GM10266 (cell line): ENCODE data around the gene MARK4.

Experiments
- DNase-seq: peaks from one replicate; pipeline ENCODE4 v3.0.0; 2012; ENCODE audit errors: extremely low spot score
- TF ChIP-seq, protein P1 (sequence below): IDR thresholded peaks from 2 replicates; pipeline ENCODE4 v1.5.1; 2012; ENCODE audit warnings: mild to moderate bottlenecking, low read depth; ENCODE audit not compliant: control insufficient read depth, insufficient read depth; ENCODE audit errors: missing control alignments

The MARK4 gene

DNA sequence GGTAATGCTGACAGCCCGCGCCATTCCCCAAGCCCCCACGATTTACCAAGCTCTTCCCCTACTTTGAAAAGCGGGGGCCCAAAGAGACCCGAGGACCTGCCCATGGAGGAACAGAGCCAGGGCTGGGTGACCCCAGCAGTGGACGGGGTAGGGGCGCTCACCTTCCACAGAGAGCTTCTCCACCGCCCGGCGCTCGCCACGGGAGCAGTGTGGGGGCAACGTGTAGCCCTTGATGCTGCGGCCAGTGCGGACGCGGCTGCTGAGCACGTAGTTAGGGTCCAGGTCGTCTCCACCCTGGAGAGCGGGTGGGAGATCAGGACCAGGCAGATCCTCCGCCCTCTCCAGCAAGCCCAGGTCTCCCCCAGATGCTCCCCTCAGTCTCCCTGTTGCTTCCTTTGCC is 64.2 kb downstream of the MARK4 start:
- TF ChIP-seq, protein P1, sequence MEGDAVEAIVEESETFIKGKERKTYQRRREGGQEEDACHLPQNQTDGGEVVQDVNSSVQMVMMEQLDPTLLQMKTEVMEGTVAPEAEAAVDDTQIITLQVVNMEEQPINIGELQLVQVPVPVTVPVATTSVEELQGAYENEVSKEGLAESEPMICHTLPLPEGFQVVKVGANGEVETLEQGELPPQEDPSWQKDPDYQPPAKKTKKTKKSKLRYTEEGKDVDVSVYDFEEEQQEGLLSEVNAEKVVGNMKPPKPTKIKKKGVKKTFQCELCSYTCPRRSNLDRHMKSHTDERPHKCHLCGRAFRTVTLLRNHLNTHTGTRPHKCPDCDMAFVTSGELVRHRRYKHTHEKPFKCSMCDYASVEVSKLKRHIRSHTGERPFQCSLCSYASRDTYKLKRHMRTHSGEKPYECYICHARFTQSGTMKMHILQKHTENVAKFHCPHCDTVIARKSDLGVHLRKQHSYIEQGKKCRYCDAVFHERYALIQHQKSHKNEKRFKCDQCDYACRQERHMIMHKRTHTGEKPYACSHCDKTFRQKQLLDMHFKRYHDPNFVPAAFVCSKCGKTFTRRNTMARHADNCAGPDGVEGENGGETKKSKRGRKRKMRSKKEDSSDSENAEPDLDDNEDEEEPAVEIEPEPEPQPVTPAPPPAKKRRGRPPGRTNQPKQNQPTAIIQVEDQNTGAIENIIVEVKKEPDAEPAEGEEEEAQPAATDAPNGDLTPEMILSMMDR: no peak
- DNase-seq: no peak

DNA sequence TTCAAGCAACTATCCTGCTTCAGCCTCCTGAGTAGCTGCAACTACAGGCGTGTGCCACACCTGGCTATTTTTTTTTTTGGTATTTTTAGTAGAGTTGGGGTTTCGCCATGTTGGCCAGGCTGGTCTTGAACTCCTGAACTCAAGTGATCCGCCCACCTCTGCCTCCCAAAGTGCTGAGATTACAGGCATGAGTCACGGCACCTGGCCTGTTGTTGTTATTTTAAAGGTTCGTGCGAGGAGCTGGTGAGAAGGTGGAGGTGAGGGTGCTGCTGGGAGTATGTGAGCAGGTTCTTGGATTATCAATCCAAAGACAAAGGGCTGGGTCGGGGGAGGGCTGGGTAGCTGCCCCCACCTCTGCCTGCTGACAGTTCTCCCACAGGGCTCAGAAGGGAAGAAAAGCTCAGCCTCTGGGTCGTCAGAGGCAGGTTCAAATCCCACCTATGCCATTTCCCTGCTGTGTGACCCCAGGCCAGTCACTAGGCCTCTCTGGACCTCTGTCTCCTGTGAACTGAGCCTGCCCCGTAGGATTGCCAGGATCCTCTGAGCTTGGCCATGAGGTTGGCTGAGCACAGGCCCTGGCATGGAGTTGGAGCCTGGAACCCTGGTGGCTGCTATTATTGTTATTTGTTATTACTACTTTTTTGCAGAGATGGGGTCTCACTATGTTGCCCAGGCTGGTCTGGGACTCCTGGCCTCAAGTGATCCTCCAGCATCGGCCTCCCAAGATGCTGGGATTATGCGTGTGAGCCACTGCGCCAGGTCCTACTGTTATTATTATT is 70.1 kb downstream of the MARK4 start:
- TF ChIP-seq, protein P1: no peak
- DNase-seq: no peak

DNA sequence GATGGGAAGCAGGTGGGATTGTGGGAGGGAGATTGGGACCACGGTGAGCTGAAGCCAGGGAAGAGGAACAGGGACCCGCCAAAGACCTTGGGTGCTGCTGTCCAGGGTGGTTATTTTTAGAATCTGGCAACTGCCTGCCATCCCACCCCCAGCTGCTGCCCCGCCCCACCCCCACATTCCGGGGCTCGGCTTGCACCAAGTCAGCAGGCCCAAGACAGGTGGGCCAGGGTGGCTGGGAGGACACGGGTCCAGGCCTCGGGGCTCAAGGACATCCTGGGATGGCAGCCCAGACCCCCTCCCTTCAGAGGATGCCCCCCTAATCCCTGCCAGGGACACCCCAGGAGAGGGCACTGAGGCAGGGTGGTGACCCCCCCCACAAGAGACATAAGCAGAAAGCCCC is 70.8 kb downstream of the MARK4 start:
- no peak for DNase-seq

DNA sequence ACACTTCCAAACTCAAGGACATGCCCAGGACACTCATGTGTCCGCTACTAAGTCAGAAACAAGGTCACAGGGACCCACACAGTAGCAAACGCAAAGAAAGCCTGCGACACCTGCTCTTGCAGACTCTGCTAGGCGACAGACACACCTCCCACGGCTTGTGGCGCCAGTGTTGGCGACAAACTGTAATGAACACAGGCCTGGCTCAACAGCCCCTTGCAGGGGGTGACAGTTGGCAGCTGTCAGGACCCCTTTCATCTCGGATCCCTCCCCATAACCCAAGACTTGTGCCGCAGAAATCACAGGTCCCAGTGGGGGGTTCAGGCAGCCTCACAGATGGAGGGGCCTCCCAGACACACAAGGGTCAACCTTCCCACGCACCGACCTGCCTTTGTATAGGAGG is 71.2 kb downstream of the MARK4 start:
- DNase-seq: no peak
- TF ChIP-seq, protein P1: no peak

More for the DNA sequence above, 70.8 kb downstream of the MARK4 start:
- TF ChIP-seq, protein P1: no peak

DNA sequence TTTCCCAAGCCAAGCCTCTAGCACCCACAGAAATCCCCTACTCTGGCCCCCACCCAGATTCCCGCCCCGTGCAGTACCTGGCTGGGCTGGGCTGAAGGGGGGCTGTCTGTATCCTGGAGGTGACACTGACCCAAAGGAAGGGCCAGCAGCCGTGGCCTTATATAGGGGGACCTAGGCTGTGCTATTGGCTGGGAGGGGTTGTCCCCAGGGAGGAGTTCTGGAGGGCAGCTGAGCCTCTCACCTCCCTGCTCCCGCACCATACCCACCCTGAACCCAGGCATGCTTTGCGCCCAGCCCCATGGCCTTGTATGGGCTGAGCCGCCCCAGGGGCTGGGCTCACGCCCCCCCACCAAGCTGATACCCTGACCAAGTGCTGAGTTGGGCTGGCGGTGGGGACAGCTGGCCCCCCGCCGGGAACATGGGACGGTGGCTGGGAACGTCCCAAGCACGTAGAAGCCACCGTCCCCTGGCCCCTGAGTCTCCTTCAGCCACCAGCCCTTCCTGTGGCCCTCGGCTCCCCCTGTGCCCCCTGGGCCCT is 71.7 kb downstream of the MARK4 start, which contains the start of gene CKM:
Gene CKM, minus strand, starts transcription at position 132 of the 538 bp plus-strand sequence. CDS start 3,162 bp downstream, outside the sequence.
- TF ChIP-seq, protein P1: no peak
- no peak for DNase-seq

DNA sequence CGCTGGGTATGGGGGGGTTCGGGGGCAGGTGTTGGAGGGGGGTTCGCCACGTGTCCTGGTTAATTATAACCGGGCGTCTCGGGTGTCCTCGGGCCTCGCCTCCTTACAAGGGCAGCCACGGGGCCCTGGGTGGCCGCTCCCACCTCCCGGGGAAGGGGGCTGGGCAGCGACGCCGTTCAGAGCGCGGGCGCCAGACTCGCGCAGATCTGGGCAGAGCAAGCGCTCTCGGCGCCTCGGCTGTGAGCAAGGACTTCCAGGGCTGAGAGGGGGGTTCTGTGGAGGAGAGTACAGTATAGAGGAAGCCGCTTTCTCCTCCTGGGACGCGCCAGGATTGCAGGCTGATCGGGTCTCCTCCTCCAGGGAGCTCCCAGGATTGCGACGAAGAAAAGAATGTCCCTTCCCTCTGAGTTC is 72.6 kb downstream of the MARK4 start:
- DNase-seq: no peak
- TF ChIP-seq, protein P1: no peak

DNA sequence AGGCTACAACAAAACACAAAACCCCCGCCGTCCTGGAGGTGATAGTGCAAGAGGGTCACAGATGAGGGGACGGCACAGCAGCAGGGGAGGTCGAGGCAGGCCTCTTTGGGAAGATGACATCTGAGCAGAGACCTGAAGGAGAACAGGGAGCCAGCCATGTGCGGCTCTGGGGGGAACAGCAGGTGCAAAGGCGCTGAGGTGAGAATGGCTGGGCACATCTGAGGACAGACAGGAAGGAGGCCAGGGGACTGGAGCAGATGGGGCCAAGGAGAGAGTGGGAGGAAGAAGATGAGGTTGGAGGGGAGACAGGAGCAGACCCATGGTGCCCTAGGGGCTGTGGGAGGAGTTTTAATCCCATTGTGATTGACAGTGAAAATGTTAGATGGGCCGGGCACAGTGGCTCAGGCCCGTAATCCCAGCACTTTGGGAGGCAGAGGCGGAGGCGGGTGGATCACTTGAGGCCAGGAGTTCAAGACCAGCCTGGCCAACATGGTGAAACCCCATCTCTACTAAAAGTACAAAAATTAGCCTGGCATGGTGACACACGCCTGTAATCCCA is 73.4 kb downstream of the MARK4 start:
- TF ChIP-seq, protein P1: no peak
- DNase-seq: no peak
